CD14-positive monocyte (primary cell): Measurements from ENCODE around the gene GALNT10. TPM values are rescaled to one million over a fixed set of nuclear protein-coding genes. Genes with fewer than 3 reads are reported as not detected.

ENCODE experiments used
- DNase-seq, 3 donors: peaks; one replicate each; pipeline ENCODE4 v3.0.0-alpha.2; 2011 to 2022
- H2AFZ ChIP-seq: 2 replicates; pipeline ENCODE4 v1.6.0; 2012; ENCODE audit warnings: mild to moderate bottlenecking, low read depth, low read length, inconsistent platforms; ENCODE audit not compliant: insufficient read depth, poor library complexity, severe bottlenecking
- H3K27ac ChIP-seq, 2 donors: 1 replicate in 1 of 2; 2 replicates in 1 of 2; pipeline ENCODE4 v1.5.1; 2012 to 2013; ENCODE audit warnings: low read length in 2 of 2, control low read depth in 1 of 2, inconsistent platforms in 1 of 2, low read depth in 1 of 2, mild to moderate bottlenecking in 1 of 2
- H3K27me3 ChIP-seq, 2 donors: one replicate each; pipeline versions ENCODE4 v1.6.0 to v1.6.1; 2011 to 2013; ENCODE audit warnings: low read length in 2 of 2; ENCODE audit not compliant: control insufficient read depth in 2 of 2, insufficient read depth in 2 of 2
- H3K36me3 ChIP-seq, 2 donors: replicated peaks in 1 of 2; 1 replicate in 1 of 2; 2 replicates in 1 of 2; pipeline versions ENCODE4 v1.5.1 to v1.6.1; 2012 to 2013; ENCODE audit warnings: low read length in 2 of 2, control low read depth in 1 of 2, inconsistent platforms in 1 of 2, mild to moderate bottlenecking in 1 of 2; ENCODE audit not compliant: insufficient read depth in 2 of 2, control insufficient read depth in 1 of 2
- H3K4me1 ChIP-seq, 2 donors: 1 replicate in 1 of 2; 2 replicates in 1 of 2; pipeline versions ENCODE4 v1.5.1 to v1.6.1; 2012 to 2013; ENCODE audit warnings: low read length in 2 of 2, control low read depth in 1 of 2, inconsistent platforms in 1 of 2, mild to moderate bottlenecking in 1 of 2, moderate library complexity in 1 of 2; ENCODE audit not compliant: insufficient read depth in 2 of 2, control insufficient read depth in 1 of 2
- H3K4me2 ChIP-seq: replicated peaks from 2 replicates; pipeline ENCODE3; 2012; ENCODE audit warnings: low read length, moderate library complexity, mild to moderate bottlenecking; ENCODE audit not compliant: poor library complexity, severe bottlenecking; ENCODE audit errors: extremely low read depth
- H3K4me3 ChIP-seq, 3 experiments: fragments of 200-600 bp in 1 of 3; sonication (generic) in 1 of 3; replicated peaks in 1 of 3; 1 replicate in 2 of 3; 2 replicates in 1 of 3; pipeline ENCODE4 v1.5.1; 2011 to 2013; ENCODE audit warnings: low read length in 3 of 3, mild to moderate bottlenecking in 3 of 3, control low read depth in 2 of 3, low read depth in 2 of 3, inconsistent platforms in 1 of 3, moderate library complexity in 1 of 3
- H3K79me2 ChIP-seq: 2 replicates; pipeline ENCODE4 v1.6.0; 2012; ENCODE audit warnings: mild to moderate bottlenecking, control low read depth, inconsistent platforms, low read length, moderate library complexity; ENCODE audit not compliant: insufficient read depth
- H3K9ac ChIP-seq: 2 replicates; pipeline ENCODE4 v1.6.0; 2017; ENCODE audit warnings: low read length, mild to moderate bottlenecking; ENCODE audit not compliant: insufficient read depth, poor library complexity, severe bottlenecking
- H3K9me3 ChIP-seq, 2 donors: replicated peaks in 1 of 2; 1 replicate in 1 of 2; 2 replicates in 1 of 2; pipeline versions ENCODE4 v1.5.1 to v1.6.1; 2012 to 2013; ENCODE audit warnings: low read length in 2 of 2, control low read depth in 1 of 2; ENCODE audit not compliant: control insufficient read depth in 1 of 2, insufficient read depth in 1 of 2
- H4K20me1 ChIP-seq: 2 replicates; pipeline ENCODE4 v1.6.0; 2012; ENCODE audit warnings: mild to moderate bottlenecking, low read length, control low read depth, moderate library complexity; ENCODE audit not compliant: insufficient read depth
- H3K27ac Mint-ChIP-seq, 7 donors: one replicate each; pipeline ENCODE4 v1.8.0; 2020; ENCODE audit warnings: mild to moderate bottlenecking in 7 of 7, mixed read lengths in 7 of 7, moderate library complexity in 6 of 7, inconsistent platforms in 2 of 7
- H3K27me3 Mint-ChIP-seq, 3 donors: one replicate each; pipeline ENCODE4 v1.8.0; 2021 to 2022; ENCODE audit warnings: low read depth in 3 of 3, mild to moderate bottlenecking in 3 of 3, mixed read lengths in 3 of 3, moderate library complexity in 3 of 3, inconsistent platforms in 1 of 3
- H3K36me3 Mint-ChIP-seq, 2 donors: one replicate each; pipeline ENCODE4 v1.8.0; 2020; ENCODE audit warnings: mixed read lengths in 2 of 2, inconsistent platforms in 1 of 2, mild to moderate bottlenecking in 1 of 2
- H3K4me1 Mint-ChIP-seq: one replicate; pipeline ENCODE4 v1.8.0; 2020; ENCODE audit warnings: mild to moderate bottlenecking, mixed read lengths
- H3K4me3 Mint-ChIP-seq, 2 donors: one replicate each; pipeline ENCODE4 v1.8.0; 2020; ENCODE audit warnings: mild to moderate bottlenecking in 2 of 2, mixed read lengths in 2 of 2, moderate library complexity in 1 of 2
- H3K9me3 Mint-ChIP-seq, 7 donors: one replicate each; pipeline ENCODE4 v1.8.0; 2020 to 2022; ENCODE audit warnings: mixed read lengths in 7 of 7, mild to moderate bottlenecking in 6 of 7, moderate library complexity in 6 of 7, inconsistent platforms in 2 of 7
- CTCF ChIP-seq: fragments of 200-600 bp; IDR thresholded peaks from one replicate; pipeline ENCODE4 v1.8.0; 2022; ENCODE audit warnings: antibody characterized with exemption, mild to moderate bottlenecking
- WGBS: methylation state at CpG from one replicate; pipeline ENCODE4 v1.1.5; 2013; ENCODE audit warnings: missing lambda C conversion rate; ENCODE audit not compliant: insufficient coverage; 5-methylcytosine and 5-hydroxymethylcytosine counted together
- intact Hi-C, 2 donors: fragments of 100-400 bp; cut with micrococcal nuclease; formaldehyde crosslinking; loops; one replicate each; pipeline versions ENCODE4 v1.15.0 to v1.15.1; 2023
- polyA plus RNA-seq, 3 donors: library from polyadenylated mRNA; depleted of rRNA in 1 of 3; unstranded in 2 of 3; stranded (reverse) in 1 of 3; fragments of 300-500 nt in 2 of 3; fragments of >200 nt in 1 of 3; fragmentation: Illumina TruSeq in 2 of 3; gene quantifications; 1 replicate in 2 of 3; 2 replicates in 1 of 3; pipeline ENCODE4 v1.2.3, GENCODE V29; 2012 to 2021

The GALNT10 gene
- polyA plus RNA-seq, 3 donors = 6.2 to 11.6 (median 7.3) TPM

GRCh38 chr5:154442801-154443200 lies 252.3 kb downstream of the GALNT10 start:
- H3K4me3 Mint-ChIP-seq = no peak overlapping the region
- peaks cover 0 to under 1% (median 0%) of the 10 kb centered on the region in 7 donors for H3K9me3 Mint-ChIP-seq
- intact Hi-C loops = loop anchor here in 1 of 2 donors (10.0 kb wide), 1 partner anchor 248 kb away; the partner anchor contains the start of gene GALNT10
- H3K9me3 ChIP-seq = no peaks in the 10 kb centered on the region
- peaks cover 21% of the 10 kb centered on the region for H3K4me1 Mint-ChIP-seq
- H3K9ac ChIP-seq = no peak overlapping the region
- H3K27me3 Mint-ChIP-seq = peaks cover 0 to 5% (median 0%) of the 10 kb centered on the region in 3 donors
- peaks cover 19 to 28% of the 10 kb centered on the region in 2 donors for H3K4me1 ChIP-seq
- H3K36me3 ChIP-seq = peaks cover 39 to 52% of the 10 kb centered on the region in 2 donors
- H4K20me1 ChIP-seq = peaks cover 18% of the 10 kb centered on the region
- no peak for DNase-seq
- TF ChIP-seq CTCF = no peak
- no peak overlapping the region for H2AFZ ChIP-seq
- peak overlapping the region in 1 of 7 donors; percentile 50 for H3K27ac Mint-ChIP-seq
- no peak overlapping the region for H3K4me3 ChIP-seq
- H3K27ac ChIP-seq = no peak overlapping the region
- no peak overlapping the region for H3K4me2 ChIP-seq
- H3K36me3 Mint-ChIP-seq = peaks cover 46 to 48% of the 10 kb centered on the region in 2 donors
- peaks cover 41% of the 10 kb centered on the region for H3K79me2 ChIP-seq
- no peaks in the 10 kb centered on the region for H3K27me3 ChIP-seq
- no CpG with 5 or more reads among the region's 1 CpG for WGBS

- peaks cover 22 to 37% of the 10 kb centered on the region in 2 donors for H3K36me3 ChIP-seq
- WGBS = 3% methylated on average over 28 of the region's 30 CpGs
- Mint-ChIP-seq H3K27me3 (peaks cover 0 to 5% (median 0%) of the 10 kb centered on the region in 3 donors), H3K27ac (peak overlapping the region; percentile 87 to 96 (median 93)), H3K4me3 (peak overlapping the region; percentile 98), H3K4me1 (peaks cover 38% of the 10 kb centered on the region), H3K36me3 (peaks cover 29 to 31% of the 10 kb centered on the region in 2 donors), H3K9me3 (no peaks in the 10 kb centered on the region)
- peaks cover 38% of the 10 kb centered on the region for H4K20me1 ChIP-seq
- H3K9me3 ChIP-seq = no peaks in the 10 kb centered on the region
- H3K4me2 ChIP-seq = peak overlapping the region; percentile 89
- H3K27me3 ChIP-seq = no peaks in the 10 kb centered on the region
- H2AFZ ChIP-seq = peak overlapping the region; percentile 90
- H3K4me3 ChIP-seq = peak overlapping the region; percentile 91 to 94 (median 91)
- H3K4me1 ChIP-seq = peaks cover 34 to 43% of the 10 kb centered on the region in 2 donors
- intact Hi-C loops = loop anchor here in 1 of 2 donors (5.0 to 10.0 kb wide), 3 partner anchors 250 to 413 kb away; partner anchors contain the start of genes CNOT8 and GALNT10
- H3K9ac ChIP-seq = peak overlapping the region; percentile 88
- DNase-seq = peak; percentile 5 to 10 (median 7)
- no peak for TF ChIP-seq CTCF
- peak overlapping the region; percentile 73 to 84 for H3K27ac ChIP-seq
- peaks cover 61% of the 10 kb centered on the region for H3K79me2 ChIP-seq
Measured at GRCh38 chr5:154444556-154445421, 254.3 kb downstream of the GALNT10 start.
